IMR-90 (cell line): Measurements from ENCODE around the gene IFRD2.

Experiments
- CEBPB ChIP-seq: IDR thresholded peaks from 2 replicates; pipeline ENCODE4 v1.6.1; 2012; ENCODE audit warnings: low read depth, low read length, improper control_type of control experiment
- CTCF ChIP-seq: conservative IDR thresholded peaks from 2 replicates; pipeline ENCODE4 v1.5.1; 2012; ENCODE audit warnings: mild to moderate bottlenecking, low read depth, low read length, improper control_type of control experiment
- ELK1 ChIP-seq: fragments of 150-350 bp; IDR thresholded peaks from 2 replicates; pipeline ENCODE4 v1.6.1; 2016; ENCODE audit warnings: low read depth, mild to moderate bottlenecking, low read length, moderate library complexity, borderline replicate concordance
- FOS ChIP-seq: fragments of 150-350 bp; IDR thresholded peaks from 2 replicates; pipeline ENCODE4 v1.6.1; 2016; ENCODE audit warnings: low read depth, low read length
- MAFK ChIP-seq: IDR thresholded peaks from 2 replicates; pipeline ENCODE4 v1.6.1; 2012; ENCODE audit warnings: low read depth, low read length, improper control_type of control experiment
- MAZ ChIP-seq: IDR thresholded peaks from 2 replicates; pipeline ENCODE4 v1.6.1; 2012; ENCODE audit warnings: low read depth, mild to moderate bottlenecking, low read length, improper control_type of control experiment, moderate library complexity, borderline replicate concordance
- MXI1 ChIP-seq: IDR thresholded peaks from 2 replicates; pipeline ENCODE4 v1.6.1; 2012; ENCODE audit warnings: low read depth, mild to moderate bottlenecking, low read length, moderate library complexity, borderline replicate concordance
- POLR2A ChIP-seq: IDR thresholded peaks from 2 replicates; pipeline ENCODE4 v1.6.1; 2012; ENCODE audit warnings: mild to moderate bottlenecking, low read depth, low read length
- RAD21 ChIP-seq: IDR thresholded peaks from 2 replicates; pipeline ENCODE4 v1.6.1; 2012; ENCODE audit warnings: low read length, improper control_type of control experiment
- RCOR1 ChIP-seq: IDR thresholded peaks from 2 replicates; pipeline ENCODE4 v1.6.1; 2012; ENCODE audit warnings: mild to moderate bottlenecking, low read length, improper control_type of control experiment; ENCODE audit not compliant: insufficient replicate concordance
- SMC3 ChIP-seq: fragments of 150-350 bp; IDR thresholded peaks from 2 replicates; pipeline ENCODE4 v1.6.1; 2016; ENCODE audit warnings: low read depth, mild to moderate bottlenecking, antibody characterized with exemption, low read length, moderate library complexity
- USF2 ChIP-seq: fragments of 150-350 bp; IDR thresholded peaks from 2 replicates; pipeline ENCODE4 v1.6.1; 2017; ENCODE audit warnings: mild to moderate bottlenecking, antibody characterized with exemption, low read length, low read depth

GRCh38 chr3:50292159-50293078 is at the start of gene IFRD2:
- TF ChIP-seq CTCF (no peak), MXI1 (peak; percentile 88), POLR2A (peak; percentile 72; the same call in 1 of the 2 replicates), USF2 (peak; percentile 41; the same call in 1 of the 2 replicates), CEBPB (no peak), RCOR1 (no peak), FOS (0 out of 2 replicates have a peak, but pooled peaks have one; percentile 5), MAZ (peak; percentile 87), MAFK (no peak), RAD21 (no peak), SMC3 (no peak), ELK1 (no peak)
